Neural cell (in vitro differentiated cells): ENCODE results near the gene MBD4. TPM values are rescaled to one million over a fixed set of nuclear protein-coding genes. Genes with fewer than 3 reads are reported as not detected.
"Not testable (repeated sequence)": the region's sequence is repeated elsewhere in the genome, so short reads cannot be mapped to it uniquely, and the experiment has no call there.

Experiments used
- H2AFZ ChIP-seq: fragments of 200-600, 300-800 bp; sonication (generic), shearing (Covaris generic); 2 replicates; pipeline ENCODE4 v1.6.0; 2014; ENCODE audit warnings: low read depth, mild to moderate bottlenecking, antibody characterized with exemption, low read length, moderate library complexity
- H3F3A ChIP-seq: fragments of 200-600 bp; shearing (Covaris generic); 2 replicates; pipeline ENCODE4 v1.6.1; 2016; ENCODE audit warnings: mild to moderate bottlenecking, moderate library complexity, mixed read lengths, antibody characterized with exemption, low read length; ENCODE audit not compliant: insufficient read depth, poor library complexity, severe bottlenecking
- H3K27ac ChIP-seq: fragments of 200-600, 300-800 bp; sonication (generic), shearing (Covaris generic); 2 replicates; pipeline ENCODE4 v1.5.1; 2014; ENCODE audit warnings: mild to moderate bottlenecking, low read length, moderate library complexity
- H3K27me3 ChIP-seq: fragments of 300-800, 200-600 bp; sonication (generic), shearing (Covaris generic); 2 replicates; pipeline ENCODE4 v1.6.0; 2014; ENCODE audit warnings: mild to moderate bottlenecking, low read depth, low read length, moderate library complexity; ENCODE audit not compliant: insufficient read depth
- H3K36me3 ChIP-seq: fragments of 300-800, 200-600 bp; sonication (generic), shearing (Covaris generic); 2 replicates; pipeline ENCODE4 v1.5.1; 2014; ENCODE audit warnings: mild to moderate bottlenecking, antibody characterized with exemption, low read length, moderate library complexity; ENCODE audit not compliant: insufficient read depth
- H3K4me2 ChIP-seq: fragments of 300-800, 200-600 bp; sonication (generic), shearing (Covaris generic); 2 replicates; pipeline ENCODE4 v1.6.0; 2014; ENCODE audit warnings: mild to moderate bottlenecking, low read length
- H3K4me3 ChIP-seq: fragments of 300-800, 200-600 bp; sonication (generic), shearing (Covaris generic); 2 replicates; pipeline ENCODE4 v1.5.1; 2014; ENCODE audit warnings: mild to moderate bottlenecking, low read length, moderate library complexity
- H3K79me2 ChIP-seq: fragments of 200-600 bp; shearing (Covaris generic); replicated peaks from 2 replicates; pipeline ENCODE4 v1.6.0; 2014; ENCODE audit warnings: mild to moderate bottlenecking, low read length, moderate library complexity; ENCODE audit not compliant: insufficient read depth
- H3K9ac ChIP-seq: fragments of 300-800, 200-600 bp; sonication (generic), shearing (Covaris generic); 2 replicates; pipeline ENCODE4 v1.6.1; 2016; ENCODE audit warnings: mild to moderate bottlenecking, low read length, mixed read lengths
- H3K9me2 ChIP-seq: fragments of 200-600 bp; shearing (Covaris generic); 2 replicates; pipeline ENCODE4 v1.6.1; 2016; ENCODE audit warnings: mild to moderate bottlenecking, low read length, mixed read lengths; ENCODE audit not compliant: insufficient read depth
- H3K9me3 ChIP-seq: fragments of 200-600, 300-800 bp; sonication (generic), shearing (Covaris generic); 2 replicates; pipeline ENCODE4 v1.6.1; 2016; ENCODE audit warnings: mild to moderate bottlenecking, mixed run types, low read length, moderate library complexity, mixed read lengths
- H4K20me1 ChIP-seq: fragments of 200-600 bp; shearing (Covaris generic); 2 replicates; pipeline ENCODE4 v1.6.1; 2016; ENCODE audit warnings: mild to moderate bottlenecking, mixed run types; ENCODE audit not compliant: insufficient read depth
- CTCF ChIP-seq: fragments of 450-650 bp; IDR thresholded peaks from 2 replicates; pipeline ENCODE4 v1.5.1; 2014; ENCODE audit warnings: antibody characterized with exemption, mild to moderate bottlenecking, moderate library complexity; ENCODE audit not compliant: poor library complexity, severe bottlenecking
- EP300 ChIP-seq: fragments of 450-650 bp; conservative IDR thresholded peaks from 2 replicates; pipeline ENCODE4 v1.6.1; 2014; ENCODE audit warnings: antibody characterized with exemption, mild to moderate bottlenecking, moderate library complexity; ENCODE audit not compliant: poor library complexity, severe bottlenecking
- EZH2 ChIP-seq: fragments of 200-600, 300-800 bp; shearing (Covaris generic), sonication (generic); IDR thresholded peaks from 2 replicates; pipeline ENCODE4 v1.6.1; 2014; ENCODE audit warnings: antibody characterized with exemption, low read length, borderline replicate concordance, mild to moderate bottlenecking; ENCODE audit not compliant: insufficient read depth, poor library complexity, severe bottlenecking
- MXI1 ChIP-seq: fragments of 450-650 bp; conservative IDR thresholded peaks from 2 replicates; pipeline ENCODE4 v1.6.1; 2014; ENCODE audit warnings: antibody characterized with exemption, mild to moderate bottlenecking; ENCODE audit not compliant: poor library complexity, severe bottlenecking
- POLR2AphosphoS5 ChIP-seq: IDR thresholded peaks from 2 replicates; pipeline ENCODE4 v1.6.1; 2012
- RAD21 ChIP-seq: fragments of 450-650 bp; conservative IDR thresholded peaks from 2 replicates; pipeline ENCODE4 v1.6.1; 2014; ENCODE audit warnings: antibody characterized with exemption, mild to moderate bottlenecking, moderate library complexity
- REST ChIP-seq: IDR thresholded peaks from 2 replicates; pipeline ENCODE4 v1.6.1; 2012; ENCODE audit warnings: borderline replicate concordance
- SMC3 ChIP-seq: fragments of 450-650 bp; conservative IDR thresholded peaks from 2 replicates; pipeline ENCODE4 v1.6.1; 2014; ENCODE audit warnings: antibody characterized with exemption, mild to moderate bottlenecking, moderate library complexity; ENCODE audit not compliant: poor library complexity
- TAF1 ChIP-seq: IDR thresholded peaks from 2 replicates; pipeline ENCODE4 v1.6.1; 2012; ENCODE audit warnings: low read depth
- polyA plus RNA-seq: library from polyadenylated mRNA; depleted of rRNA; stranded (reverse); fragments of >200 nt; gene quantifications from 2 replicates; pipeline ENCODE4 v1.2.3, GENCODE V29; 2014

MBD4 gene
- polyA plus RNA-seq, 1 donor from 2014 or later: 50.0 TPM

GRCh38 chr3:129399145-129399894 lies 40.4 kb downstream of the MBD4 start:
- Histone ChIP-seq H3K36me3 (no peaks in the 10 kb centered on the region), H3K9me2 (no peaks in the 10 kb centered on the region)
- TF ChIP-seq EZH2 (no peak), SMC3 (peak; percentile 49), MXI1 (peak; percentile 68), EP300 (peak; percentile 36), REST (no peak), POLR2AphosphoS5 (peak; percentile 77), TAF1 (no peak), CTCF (peak; percentile 97), RAD21 (no peak)

GRCh38 chr3:129398803-129399144 lies 41.0 kb downstream of the MBD4 start:
- H3K4me3 ChIP-seq: peak overlapping the region; percentile 76
- H3K9ac ChIP-seq: peak overlapping the region; percentile 81
- no peak for TF ChIP-seq SMC3
- TF ChIP-seq RAD21: no peak
- no peak for TF ChIP-seq CTCF
- TF ChIP-seq EP300: no peak
- TF ChIP-seq POLR2AphosphoS5: no peak
- peak overlapping the region; percentile 96 for H3K4me2 ChIP-seq
- peak overlapping the region; percentile 70 for H2AFZ ChIP-seq
- H3K27ac ChIP-seq: peak overlapping the region; percentile 64
- H3K9me2 ChIP-seq: no peaks in the 10 kb centered on the region
- peaks cover 26% of the 10 kb centered on the region for H3K79me2 ChIP-seq
- H3K27me3 ChIP-seq: no peaks in the 10 kb centered on the region
- H3K9me3 ChIP-seq: no peaks in the 10 kb centered on the region
- H3F3A ChIP-seq: no peaks in the 10 kb centered on the region
- no peaks in the 10 kb centered on the region for H4K20me1 ChIP-seq
- H3K36me3 ChIP-seq: no peaks in the 10 kb centered on the region

More at GRCh38 chr3:129399145-129399894, 40.4 kb downstream of the MBD4 start:
- no peaks in the 10 kb centered on the region for H3F3A ChIP-seq
- H3K9me3 ChIP-seq: no peaks in the 10 kb centered on the region
- H4K20me1 ChIP-seq: no peaks in the 10 kb centered on the region
- H3K79me2 ChIP-seq: peaks cover 26% of the 10 kb centered on the region
- peak overlapping the region; percentile 81 for H3K9ac ChIP-seq
- H3K27ac ChIP-seq: peak overlapping the region; percentile 64
- H3K4me3 ChIP-seq: peak overlapping the region; percentile 76
- H3K4me2 ChIP-seq: peak overlapping the region; percentile 44
- peak overlapping the region; percentile 70 for H2AFZ ChIP-seq
- H3K27me3 ChIP-seq: no peaks in the 10 kb centered on the region

- H3F3A ChIP-seq: not testable (repeated sequence)
Observed at GRCh38 chr3:129393760-129394564, 45.8 kb downstream of the MBD4 start.

More at GRCh38 chr3:129393760-129394564, 45.8 kb downstream of the MBD4 start:
- not testable (repeated sequence) for H3K4me3 ChIP-seq, H2AFZ ChIP-seq, H3K4me2 ChIP-seq, H3K9me3 ChIP-seq, H3K27me3 ChIP-seq, H3K9me2 ChIP-seq, H4K20me1 ChIP-seq, H3K9ac ChIP-seq, H3K27ac ChIP-seq, H3K36me3 ChIP-seq
- peaks cover 23% of the 10 kb centered on the region for H3K79me2 ChIP-seq
